DMS53 (cell line): ENCODE results near the gene MOGAT3.

ENCODE experiments used
- DNase-seq: peaks from one replicate; lab custom pipeline; 2025; lab: John Stamatoyannopoulos, UW

The MOGAT3 gene

DNA sequence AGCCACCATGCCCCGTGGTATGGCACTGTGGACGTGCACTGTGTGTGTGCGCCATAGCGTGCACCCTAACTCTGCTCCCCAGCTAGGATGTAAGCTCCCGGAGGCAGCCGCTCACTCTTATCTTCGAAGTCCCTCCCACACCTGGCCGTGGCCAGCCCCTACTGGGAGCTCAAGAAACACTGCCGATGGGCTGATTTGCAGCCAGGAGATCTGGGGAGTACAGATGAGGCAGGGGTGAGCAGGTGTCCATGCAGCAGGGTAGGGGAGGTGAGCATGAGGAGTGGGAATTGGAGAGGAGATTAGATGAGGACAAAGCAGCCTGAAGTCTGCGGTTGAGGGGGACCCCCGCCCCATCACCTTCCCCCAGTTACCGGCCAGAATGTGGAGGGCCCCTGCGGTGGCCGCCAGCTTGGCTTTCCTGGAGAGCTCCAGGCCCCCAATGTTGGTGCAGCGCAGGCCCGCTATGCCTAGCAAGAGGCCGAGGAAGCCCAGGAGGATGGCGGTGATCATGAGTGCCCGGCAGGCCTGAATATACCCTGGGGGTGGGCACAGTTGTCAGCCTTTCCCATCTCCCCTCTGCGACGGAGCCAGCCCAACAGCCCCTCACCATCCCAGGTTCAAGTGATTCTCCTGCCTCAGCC lies 33.2 kb upstream of the MOGAT3 start:
- no peak for DNase-seq

DNA sequence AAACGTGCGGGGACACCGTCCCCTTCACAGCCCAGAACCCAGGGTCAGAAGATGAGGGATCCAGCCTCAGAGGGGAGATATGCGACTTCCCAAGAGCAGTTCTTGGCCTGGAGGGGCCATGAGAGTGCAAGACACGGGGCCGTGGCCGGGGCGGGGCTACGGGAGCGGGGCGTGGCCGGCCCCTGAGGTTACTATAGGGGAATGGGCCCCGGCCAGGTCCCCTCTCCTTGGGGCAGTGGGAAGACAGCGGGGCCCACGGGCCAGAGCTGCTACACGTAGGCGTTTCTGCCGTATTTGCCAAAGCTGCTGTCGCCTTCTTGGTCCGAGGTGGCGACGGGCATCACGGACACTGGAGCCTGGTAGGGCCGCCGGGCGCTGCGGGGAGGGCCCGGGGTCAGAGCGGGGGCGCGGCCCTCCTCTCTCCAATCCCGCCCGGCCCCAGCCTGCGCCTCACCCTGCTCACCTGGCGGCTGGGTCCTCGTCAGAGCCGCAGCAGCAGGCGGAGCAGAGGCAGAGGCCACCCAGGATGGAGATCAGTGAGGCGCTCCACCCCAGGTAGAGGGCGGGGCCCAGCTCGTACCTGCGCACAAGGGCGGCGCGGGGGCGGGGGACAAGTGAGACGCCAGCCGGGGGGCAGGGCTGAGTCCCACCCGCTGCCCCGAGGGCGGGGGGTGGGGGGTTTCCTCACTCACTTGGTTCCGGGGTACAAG lies 31.5 kb upstream of the MOGAT3 start:
- peak; percentile 98 for DNase-seq

DNA sequence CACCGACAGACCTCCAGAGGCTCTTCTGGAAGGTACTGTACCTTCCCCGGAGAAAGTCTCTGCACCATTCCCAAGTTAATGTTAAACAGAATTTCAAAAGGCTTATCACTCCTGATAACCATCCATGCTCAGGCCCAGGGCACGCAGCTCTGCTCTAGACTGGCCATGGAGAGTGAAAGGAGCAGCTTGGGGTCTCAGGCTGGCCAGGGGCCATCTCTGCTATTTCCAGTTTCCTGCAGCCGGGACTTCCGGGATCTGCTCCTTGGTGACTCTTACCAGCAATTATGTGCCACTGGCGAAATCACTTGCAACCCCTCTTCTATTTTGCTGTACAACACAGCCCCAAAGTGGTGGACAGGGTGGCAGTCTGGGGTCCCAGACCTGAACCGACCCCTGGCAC lies 30.8 kb upstream of the MOGAT3 start:
- peak; percentile 63 for DNase-seq

DNA sequence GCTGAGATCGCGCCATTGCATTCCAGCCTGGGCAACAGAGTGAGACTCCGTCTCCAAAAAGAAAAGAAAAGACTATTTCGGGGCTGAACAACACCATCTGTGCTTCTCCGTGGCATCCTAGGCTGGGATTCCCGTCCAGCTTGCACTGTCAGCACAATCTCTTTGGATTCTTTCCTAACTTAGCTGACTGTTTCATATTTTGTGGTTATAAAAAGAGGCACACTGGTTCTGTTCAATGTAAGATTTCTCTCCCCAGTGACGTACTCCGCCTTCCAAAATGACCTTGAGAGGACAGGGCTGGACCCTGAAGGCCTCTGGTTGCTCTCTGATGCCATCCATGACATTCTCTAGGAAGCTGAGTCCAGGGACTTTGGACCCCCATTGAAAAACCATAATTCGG lies 25.9 kb upstream of the MOGAT3 start:
- DNase-seq: no peak

DNA sequence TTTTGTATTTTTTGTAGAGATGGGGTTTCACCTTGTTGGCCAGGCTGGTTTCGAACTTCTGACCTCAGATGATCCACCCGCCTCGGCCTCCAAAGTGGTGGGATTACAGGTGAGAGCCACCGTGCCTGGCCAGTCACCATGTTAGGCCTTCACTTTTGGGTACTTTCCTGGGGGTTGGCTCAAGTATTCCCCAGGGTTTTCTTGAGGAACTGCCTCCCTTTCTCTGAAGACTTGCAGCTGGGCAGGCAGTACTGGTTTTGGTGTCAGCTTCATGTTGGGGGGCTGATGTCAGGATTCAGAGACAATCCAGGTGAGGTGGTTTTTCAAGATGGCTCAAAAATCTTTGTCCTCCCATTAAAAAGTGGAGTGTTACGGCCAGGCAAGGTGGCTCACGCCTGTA lies 24.8 kb upstream of the MOGAT3 start:
- DNase-seq: no peak

DNA sequence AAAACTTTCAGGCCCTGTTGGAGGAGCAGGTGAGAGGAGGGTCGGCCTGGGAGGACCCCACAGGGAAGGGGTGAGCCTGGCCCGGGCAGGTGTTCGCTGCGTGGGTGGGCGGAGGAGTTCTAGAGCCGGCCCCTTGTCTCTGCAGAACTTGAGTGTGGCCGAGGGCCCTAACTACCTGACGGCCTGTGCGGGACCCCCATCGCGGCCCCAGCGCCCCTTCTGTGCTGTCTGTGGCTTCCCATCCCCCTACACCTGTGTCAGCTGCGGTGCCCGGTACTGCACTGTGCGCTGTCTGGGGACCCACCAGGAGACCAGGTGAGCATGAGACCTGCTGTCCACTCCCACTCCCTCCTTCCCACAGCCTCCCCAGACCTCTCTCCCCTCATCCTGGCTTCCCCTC lies 22.7 kb upstream of the MOGAT3 start:
- DNase-seq: no peak

DNA sequence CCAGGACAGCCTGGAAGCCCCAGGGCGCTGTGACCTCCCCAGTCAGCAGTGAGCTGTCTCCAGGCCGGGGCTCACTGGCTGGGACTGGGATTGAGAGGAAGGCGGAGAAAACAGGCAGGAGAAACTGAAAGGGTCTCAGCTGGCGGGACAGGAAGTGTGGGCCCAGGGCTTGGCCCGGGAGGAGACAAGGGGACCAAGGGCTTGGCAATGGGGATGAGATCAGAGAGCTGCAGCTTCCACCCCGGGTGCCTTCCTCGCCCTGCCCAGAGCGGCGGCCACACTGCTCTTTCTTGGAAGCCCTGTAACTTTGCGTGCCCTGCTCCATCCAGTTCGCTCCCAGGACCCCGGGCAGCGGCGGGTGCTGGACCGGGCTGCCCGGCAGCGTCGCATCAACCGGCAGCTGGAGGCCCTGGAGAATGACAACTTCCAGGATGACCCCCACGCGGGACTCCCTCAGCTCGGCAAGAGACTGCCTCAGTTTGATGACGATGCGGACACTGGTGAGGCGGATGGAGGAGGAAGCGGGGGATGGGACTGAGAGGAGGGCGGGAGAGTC lies 21.5 kb upstream of the MOGAT3 start:
- no peak for DNase-seq

DNA sequence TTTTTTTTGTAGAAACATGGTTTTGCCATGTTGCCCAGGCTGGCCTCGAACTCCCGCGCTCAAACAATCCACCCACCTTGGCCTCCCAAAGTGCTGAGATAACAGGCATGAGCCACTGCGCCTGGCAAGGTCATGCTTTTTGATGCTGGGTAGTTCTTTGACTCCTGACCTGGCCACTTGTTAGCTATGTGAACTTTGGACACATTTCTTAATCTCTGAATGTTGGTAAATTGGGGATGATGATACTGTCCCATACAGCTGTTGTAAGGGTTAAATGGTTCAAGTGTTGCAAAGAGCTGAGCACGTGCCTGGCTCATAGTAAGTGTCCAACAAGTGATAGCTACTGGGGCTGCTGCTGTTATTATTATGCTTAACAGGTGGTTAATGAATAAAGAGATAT lies 19.5 kb upstream of the MOGAT3 start:
- no peak for DNase-seq

DNA sequence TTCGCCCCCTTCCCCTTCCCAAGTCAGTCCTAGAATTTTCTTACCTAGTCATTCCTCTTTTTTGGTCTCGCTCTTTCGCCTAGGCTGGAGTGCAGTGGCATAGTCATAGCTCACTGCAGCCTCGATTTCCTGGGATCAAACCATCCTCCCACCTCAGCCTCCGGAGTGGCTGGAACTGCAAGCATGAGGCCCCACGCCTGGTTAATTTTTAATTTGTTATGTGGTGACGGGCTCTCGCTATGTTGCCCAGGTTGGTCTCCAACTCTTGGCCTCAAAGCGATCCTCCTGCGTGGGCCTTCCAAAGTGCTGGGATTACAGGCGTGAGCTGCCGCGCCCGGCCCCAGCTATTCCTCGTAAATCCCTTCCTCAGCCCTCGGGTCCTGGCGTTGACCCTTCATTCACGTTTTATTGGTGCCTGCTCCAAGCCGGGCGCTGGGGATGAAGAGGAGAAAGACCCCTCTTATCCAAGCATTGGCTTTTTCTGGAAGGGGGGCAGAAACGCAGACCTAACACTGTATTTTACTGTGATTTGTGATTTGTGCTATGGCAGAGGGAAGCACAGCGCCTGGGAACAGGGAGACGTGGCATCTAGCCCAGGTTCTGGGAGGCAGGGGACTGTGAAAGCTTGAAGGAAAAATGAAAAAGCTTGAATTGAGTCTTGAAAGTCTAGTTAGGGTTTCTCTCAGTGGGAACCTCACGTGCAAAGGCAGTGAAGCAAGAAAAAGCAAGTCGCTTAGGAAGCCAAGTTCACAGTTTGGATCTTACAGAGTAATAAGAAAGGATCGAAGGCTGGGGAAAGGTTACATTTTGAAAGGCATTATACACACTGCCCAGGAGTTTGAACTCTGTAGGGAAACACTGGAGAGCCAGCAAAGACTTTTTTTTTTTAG lies 17.6 kb upstream of the MOGAT3 start:
- DNase-seq: peak; percentile 91

DNA sequence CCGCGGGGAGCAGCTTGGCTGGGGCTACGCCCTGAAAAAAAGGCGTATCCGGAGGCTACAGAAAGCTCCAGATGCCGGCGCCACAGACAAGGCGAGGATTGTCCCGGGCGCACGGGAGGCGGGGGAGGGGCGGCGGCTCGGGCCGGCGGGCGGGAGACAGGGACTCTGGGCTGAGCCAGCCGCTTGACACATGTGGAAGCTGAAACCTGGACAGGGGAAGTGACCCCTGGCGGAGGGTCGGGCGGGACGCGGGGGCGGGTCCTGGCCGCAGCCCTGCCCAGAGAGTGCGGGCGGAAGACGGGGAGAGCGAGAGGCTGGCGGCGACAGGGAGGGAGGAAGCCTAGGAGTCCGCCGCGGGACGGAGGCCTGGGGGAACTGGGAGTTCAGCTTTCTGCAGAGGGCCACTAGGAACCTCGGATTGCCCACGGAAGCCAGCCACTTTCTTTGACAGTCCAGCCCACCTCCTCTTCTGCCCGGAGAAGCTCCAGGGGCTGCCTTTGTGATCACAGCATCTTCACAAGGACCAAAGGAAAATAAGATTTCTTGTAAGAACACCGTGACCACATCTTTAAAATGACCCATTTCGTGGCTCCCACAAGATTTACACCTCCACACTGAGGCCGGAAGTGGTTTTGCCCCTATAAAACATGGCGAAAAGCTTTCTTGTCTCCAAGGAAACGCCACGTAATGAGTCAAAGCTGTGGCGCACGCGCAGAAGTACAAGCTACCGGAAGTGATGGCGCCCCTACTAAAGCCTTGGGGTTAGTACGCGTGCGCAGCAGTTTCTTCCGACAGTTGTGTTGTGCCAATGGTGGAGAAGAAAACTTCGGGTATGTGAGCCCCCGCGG lies 16.8 kb upstream of the MOGAT3 start, which contains the start of the genes PLOD3 and ZNHIT1:
Gene PLOD3, minus strand, starts transcription at position 194 of the 848 bp plus-strand sequence. CDS start 307 bp downstream, outside the sequence.
Gene ZNHIT1, plus strand, starts transcription at position 778 of the 848 bp plus-strand sequence. Its CDS starts 31 bp downstream, at position 809.
- peak; percentile 100 for DNase-seq

DNA sequence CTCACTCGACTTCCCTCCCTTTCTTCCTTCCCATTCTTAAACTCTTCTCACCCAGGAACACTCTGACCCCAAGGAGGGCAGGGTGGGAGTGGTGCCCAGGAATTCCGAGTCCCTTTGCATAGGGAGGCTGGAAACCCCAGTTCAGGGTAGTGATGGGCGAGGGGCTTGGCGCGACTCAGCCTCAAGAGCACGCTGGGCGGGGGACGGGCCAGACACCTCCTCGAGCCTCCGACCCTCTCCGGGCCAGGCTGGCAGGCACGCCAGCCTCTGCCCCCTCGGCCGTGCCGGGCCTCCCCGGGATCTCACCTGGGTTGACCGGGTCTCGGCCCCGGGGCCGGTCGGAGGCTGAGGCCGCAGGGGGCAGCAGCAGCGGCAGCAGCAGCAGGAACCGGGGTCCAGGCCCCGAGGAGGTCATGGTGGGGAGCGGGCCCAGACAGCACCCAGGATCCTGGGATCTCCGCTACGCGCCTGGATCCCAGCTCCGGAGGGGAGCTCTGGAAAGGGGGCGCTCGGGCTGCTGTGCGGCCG lies 16.1 kb upstream of the MOGAT3 start:
- peak; percentile 68 for DNase-seq

DNA sequence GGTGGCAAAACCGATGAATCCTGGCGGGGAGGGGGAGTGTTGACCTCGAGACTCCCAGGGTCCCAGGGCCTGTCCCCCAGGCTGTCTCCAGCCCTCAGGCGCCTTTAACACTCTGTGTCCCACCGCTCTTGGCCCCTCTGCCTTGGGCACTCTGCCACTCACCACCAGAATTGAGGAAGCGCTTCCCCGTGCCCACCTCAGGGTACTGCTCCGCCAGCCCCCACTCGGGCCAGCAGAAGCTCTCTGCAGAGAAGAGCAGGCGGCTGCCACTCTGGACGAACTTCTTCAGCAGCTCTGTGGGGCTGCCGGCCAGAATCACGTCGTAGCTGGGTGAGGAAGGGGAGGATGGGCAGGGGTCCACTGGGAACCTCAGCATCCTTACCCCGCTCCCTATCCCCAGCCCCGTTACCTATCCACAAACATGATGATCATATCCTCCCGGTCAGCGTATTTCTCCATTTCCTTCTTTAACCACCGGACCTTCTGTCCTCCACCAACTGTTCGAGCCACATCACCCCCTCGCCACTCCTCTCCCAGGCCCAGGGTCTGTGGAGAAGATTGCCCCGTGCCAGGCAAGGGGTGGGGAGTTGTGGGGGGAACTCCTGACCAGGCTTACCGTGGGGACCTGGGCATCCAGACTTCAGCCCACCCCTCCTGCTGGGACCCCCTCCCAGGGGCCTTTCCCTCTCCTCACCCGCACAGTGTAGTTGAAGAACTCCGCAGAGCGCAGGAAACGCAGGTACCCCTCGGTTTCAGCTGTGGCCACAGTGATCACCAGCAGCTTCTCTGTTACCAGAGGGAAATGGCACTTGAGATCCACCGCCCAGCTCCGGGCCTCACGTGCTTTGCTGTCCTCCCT lies 15.4 kb upstream of the MOGAT3 start:
- peak; percentile 69 for DNase-seq

DNA sequence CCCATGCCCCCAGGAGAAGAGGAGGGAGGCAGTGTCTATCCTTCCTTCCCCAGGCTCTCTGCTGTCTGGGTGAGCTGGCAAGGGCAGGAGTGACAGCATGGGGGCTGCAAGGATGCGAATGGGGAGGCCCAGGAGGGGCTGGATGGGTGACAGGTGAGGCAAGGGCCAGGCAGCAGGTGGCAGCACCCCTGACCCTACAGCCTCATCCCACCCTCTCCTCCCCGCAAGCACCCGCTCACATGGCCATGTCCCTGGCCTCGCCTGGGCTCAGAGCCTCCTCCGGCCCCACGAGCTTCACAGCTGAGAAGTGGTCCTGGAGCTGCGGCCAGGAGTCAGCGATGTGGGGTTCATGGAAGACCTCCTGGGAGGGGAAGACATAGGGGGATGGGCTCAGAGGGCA lies 11.2 kb upstream of the MOGAT3 start:
- no peak for DNase-seq

DNA sequence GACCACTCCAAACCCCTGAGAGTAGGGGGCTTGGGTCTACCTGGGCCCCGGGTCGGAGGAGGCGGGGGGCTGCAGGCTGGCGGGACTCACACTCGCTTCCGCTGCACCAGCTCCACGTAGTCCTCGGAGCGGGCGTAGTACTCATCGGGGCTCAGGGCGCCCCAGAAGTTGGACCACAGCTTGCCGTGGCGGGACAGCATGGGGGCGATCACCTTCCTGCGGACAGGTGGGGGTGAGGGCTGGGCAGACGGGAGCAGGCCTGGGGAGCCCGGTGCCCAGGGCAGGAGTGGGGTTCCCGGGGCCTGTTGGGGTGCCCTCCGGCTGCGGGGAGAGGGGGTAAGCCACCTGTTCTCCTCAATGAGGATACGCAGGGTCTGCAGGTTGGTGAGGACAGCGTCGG lies 10.7 kb upstream of the MOGAT3 start:
- DNase-seq: no peak

DNA sequence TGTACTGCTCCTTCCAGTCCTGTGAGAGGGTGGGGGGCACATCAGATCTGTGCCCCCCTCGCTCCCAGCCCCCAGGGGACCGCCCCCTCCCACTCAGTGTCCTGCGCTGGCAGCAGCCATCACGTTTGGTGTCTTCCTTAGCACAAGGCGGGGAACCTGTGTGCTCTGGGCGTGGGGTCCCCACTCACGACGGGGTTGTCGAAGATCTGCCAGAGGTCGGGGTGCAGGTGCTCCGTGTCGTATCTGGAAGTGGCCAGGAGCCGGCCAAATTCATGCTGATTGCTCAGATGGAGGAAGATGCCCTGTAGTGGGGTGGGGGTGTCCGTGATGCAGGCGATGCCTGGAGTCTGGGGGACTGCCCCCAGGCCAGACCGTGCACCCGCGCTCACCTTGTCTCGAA lies 9.3 kb upstream of the MOGAT3 start:
- DNase-seq: no peak

DNA sequence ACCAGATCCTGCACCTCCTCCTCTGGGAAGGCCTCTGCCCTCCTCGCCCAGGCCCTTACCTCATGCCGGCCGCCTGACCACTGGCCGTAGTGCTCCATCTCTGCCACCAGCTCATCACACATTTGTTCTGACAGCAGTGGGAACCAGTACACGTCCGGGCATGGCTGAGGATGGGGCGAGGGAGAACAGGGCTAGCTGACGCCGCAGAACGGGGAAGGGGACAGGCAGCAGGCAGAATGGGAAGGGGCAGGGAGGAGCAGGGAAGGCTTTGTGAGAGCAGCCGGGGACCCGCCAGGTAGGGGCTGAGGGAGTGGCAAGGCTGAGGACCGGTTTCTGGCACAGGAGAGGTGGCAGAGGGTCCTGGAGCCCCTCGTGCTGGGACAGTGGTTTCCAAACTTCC lies 8.0 kb upstream of the MOGAT3 start:
- DNase-seq: no peak

DNA sequence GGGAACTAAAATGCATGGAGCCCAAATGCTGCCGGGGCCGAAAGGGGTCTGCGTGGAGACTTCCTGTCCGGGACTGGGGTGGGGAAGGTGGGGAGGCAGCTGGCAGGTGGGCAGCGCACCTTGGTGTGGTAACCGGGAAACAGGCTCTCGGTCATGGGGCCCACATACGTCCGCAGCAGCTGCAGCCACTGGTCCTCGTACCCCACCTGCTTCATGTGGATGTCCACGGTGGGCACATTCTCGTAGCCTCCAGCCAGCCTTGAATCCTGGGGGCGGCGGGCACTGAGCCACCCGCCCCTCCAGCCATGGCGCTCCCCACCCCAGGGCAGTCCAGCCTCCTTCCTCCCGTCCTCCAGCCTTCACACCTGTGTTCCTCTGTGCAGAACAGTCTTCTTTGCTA lies 6.6 kb upstream of the MOGAT3 start:
- DNase-seq: no peak

DNA sequence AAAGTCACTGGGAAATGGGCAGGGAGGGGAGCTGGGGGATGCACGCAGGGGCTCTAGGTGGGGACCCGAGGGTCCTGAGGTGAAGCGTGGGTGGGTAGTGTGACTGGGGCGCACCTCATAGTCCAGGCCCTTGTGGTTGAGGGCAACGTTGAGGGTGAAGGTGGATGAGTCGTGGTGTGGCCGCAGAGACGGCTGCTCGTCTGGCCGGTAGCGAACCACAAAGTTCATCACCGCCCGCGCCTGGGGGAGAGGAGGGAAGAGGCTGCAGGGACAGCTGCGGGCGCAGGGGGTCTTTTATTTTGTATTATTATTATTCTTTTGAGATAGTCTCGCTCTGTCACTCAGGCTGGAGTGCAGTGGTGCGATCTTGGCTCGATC lies 5.8 kb upstream of the MOGAT3 start:
- DNase-seq: no peak

DNA sequence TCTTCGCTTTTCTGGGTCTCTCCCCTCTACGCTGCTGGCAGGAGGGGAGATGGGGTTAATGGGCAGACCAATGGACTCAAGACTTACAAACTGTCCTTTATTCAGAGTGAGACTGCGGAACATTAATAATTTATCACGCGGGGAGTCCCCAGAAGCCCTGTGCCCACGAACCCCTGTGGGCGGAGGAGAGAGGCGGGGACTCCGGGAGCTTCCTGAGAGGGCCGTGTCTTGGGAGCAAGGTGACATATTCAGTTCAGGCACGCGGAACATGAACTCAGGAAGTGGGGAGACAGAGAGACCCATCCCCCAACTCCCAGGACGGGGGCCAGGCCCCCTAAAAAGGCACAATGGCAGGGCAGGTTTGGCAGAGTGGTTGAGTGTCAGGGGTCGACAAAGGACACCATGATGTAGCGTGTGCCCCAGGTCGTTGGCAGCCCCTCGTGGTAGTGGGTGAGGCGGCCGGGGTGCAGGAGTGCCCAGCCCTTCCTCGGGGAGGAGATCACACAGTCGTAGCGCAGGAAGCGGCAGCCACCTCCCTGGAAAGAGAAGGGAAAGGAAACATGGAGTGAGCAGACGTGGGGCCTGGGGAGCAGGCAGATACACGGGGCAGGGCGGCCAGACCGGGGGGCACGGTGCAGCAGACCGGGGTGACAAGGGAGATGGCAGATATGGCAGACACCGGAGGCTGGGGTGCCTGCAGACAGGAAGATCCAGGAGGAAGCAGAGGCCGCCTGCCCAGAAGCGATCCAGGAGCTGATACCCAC lies 5.2 kb upstream of the MOGAT3 start:
- DNase-seq: no peak
